Ammon's horn (tissue), 1 donor: Measurements from ENCODE around the gene OR10S1.
"Not testable (repeated sequence)": the region's sequence is repeated elsewhere in the genome, so short reads cannot be mapped to it uniquely, and the experiment has no call there.

Source experiments
- DNase-seq: peaks from one replicate; pipeline ENCODE4 v3.0.0-alpha.2; 2016; ENCODE audit warnings: low spot score

The OR10S1 gene, protein sequence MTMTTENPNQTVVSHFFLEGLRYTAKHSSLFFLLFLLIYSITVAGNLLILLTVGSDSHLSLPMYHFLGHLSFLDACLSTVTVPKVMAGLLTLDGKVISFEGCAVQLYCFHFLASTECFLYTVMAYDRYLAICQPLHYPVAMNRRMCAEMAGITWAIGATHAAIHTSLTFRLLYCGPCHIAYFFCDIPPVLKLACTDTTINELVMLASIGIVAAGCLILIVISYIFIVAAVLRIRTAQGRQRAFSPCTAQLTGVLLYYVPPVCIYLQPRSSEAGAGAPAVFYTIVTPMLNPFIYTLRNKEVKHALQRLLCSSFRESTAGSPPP

DNA sequence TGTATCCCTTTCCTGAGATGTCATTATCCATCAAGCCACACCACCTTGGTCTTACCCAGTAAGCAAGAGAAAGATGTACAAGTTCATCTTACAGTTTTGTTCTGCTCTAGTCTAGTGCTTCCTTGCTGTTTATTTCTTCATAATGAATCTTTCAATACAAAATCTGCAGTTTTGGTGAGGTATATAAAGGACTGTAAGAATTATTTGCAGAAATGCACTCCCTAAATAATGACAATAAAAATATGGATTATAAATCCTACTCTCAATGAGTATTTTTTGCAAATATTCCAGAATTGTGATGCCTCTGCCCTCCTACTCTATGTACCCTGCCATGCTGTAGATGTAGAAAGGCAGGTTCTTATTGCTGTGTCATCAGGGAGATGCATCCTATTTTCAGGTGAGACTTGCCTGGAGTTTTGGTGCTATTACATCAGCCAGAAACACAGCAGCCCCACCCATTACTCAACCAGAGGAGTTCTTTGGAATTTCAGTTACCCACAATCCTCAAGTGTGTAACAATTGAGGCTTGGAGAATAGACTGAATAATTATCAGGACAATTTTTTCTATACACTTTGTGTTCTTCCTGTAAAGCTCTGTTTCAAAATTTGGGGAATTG, at the start of gene OR10S1:
TSS of gene OR10S1 (minus strand) at position 51 of the 617 bp plus-strand sequence. CDS start 117 bp downstream, outside the sequence.
- no peak for DNase-seq

DNA sequence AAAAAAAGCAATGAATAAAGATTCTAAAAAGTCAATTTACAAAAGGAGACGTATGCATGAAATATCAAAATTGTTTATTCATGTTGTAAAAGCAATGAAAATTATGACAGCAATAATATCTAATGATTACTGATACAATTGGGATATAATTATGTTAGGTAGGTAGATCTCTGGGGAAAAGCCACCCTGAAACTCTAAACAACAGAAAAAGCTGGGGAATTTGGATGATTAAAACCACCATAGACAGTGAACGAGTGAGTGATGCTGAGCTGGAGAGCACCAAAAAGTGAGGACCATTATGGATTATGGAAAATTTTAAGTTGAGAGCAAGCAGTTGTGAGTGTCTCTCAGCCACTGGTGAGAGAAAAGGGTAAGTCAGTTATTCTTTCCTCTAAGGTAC, 48.9 kb upstream of the OR10S1 start, which contains the start of gene OR10G8:
TSS of gene OR10G8 (plus strand) at position 301 of the 400 bp plus-strand sequence. CDS start 2,825 bp downstream, outside the sequence.
- no peak for DNase-seq

DNA sequence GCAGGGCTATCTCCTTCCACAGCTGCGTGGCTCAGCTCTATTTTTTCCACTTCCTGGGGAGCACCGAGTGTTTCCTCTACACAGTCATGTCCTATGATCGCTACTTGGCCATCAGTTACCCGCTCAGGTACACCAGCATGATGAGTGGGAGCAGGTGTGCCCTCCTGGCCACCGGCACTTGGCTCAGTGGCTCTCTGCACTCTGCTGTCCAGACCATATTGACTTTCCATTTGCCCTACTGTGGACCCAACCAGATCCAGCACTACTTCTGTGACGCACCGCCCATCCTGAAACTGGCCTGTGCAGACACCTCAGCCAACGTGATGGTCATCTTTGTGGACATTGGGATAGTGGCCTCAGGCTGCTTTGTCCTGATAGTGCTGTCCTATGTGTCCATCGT, 38.3 kb upstream of the OR10S1 start:
- DNase-seq, result not testable (repeated sequence)

DNA sequence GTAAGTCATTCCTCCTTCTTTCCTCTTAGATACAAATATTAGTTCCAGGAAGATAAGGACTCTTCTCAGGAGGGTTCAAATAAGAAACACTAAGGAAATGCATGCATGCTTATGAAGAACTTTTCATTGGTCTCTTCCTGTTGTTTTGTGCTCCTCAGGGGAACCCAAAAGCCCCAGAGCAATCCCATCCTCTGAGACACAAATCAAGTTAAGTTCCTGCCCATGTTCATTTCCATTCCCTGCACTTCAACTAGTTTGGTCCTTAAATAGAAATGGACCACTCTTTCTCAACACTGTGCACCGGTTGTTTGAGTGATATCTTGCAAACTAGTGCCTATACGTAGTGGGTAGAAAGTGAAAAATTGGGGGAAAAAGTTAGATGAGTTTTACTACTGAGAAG, 35.1 kb upstream of the OR10S1 start, which contains the start of gene OR10G4:
TSS of gene OR10G4 (plus strand) at position 301 of the 400 bp plus-strand sequence. CDS start 2,578 bp downstream, outside the sequence.
- no peak for DNase-seq

DNA sequence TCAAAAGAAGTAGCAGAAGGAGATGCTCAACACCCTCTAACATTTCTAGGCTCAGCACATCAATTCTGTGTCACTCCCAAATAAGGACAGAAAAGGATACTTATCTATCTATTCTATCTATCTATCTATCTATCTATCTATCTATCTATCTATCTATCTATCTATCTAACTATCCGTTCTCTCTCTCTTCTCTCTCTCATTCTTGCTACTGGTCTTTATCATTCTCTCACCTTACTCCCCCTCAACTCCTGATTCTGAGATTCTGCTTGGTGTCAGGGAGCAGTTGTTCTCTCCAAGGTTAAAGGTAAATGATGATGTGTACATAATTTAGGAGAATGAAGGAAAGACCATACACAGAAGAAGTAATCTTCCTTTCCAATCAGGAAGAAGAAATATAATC, 17.5 kb upstream of the OR10S1 start, which contains the start of gene OR10G6:
TSS of gene OR10G6 (minus strand) at position 43 of the 400 bp plus-strand sequence. CDS start at position 43, 0 bp downstream.
- no peak for DNase-seq

DNA sequence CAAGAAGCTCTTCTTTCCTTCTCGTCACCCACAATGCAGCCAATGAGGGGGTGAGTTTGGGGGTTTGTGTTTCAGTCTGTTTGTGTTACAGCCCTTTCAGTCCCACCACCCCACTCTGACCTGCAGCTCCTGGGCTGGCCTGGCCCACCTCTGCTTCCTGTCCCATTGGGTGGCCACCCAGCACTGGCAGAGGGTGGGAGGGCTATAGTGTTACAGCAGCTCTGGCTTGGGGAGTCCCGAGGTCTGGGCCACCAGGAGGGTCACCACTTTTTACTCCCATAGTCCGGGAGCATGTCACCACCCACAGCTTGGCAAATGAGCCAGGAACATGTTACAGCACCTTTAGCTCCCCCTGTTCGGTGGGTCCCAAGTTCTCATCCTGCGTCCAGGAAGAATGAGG, 1.7 kb upstream of the OR10S1 start:
- DNase-seq, result no peak

DNA sequence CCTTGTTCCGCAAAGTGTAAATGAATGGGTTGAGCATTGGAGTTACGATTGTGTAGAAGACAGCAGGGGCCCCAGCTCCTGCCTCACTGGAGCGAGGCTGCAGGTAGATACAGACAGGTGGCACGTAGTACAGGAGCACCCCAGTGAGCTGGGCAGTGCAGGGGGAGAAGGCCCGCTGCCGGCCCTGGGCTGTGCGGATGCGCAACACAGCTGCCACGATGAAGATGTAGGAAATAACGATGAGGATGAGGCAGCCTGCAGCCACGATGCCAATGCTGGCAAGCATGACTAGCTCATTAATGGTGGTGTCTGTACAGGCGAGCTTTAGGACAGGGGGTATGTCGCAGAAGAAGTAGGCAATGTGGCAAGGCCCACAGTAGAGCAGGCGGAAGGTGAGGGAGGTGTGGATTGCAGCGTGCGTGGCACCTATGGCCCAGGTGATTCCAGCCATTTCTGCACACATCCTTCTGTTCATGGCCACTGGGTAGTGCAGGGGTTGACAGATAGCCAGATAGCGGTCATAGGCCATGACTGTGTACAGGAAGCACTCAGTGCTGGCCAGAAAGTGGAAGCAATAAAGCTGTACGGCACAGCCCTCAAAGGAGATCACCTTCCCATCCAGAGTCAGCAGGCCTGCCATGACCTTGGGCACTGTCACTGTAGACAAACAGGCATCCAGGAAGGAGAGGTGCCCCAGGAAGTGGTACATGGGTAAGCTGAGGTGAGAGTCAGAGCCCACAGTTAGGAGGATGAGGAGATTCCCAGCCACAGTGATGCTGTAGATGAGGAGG, 616 bp downstream of the OR10S1 start:
- DNase-seq, result no peak

DNA sequence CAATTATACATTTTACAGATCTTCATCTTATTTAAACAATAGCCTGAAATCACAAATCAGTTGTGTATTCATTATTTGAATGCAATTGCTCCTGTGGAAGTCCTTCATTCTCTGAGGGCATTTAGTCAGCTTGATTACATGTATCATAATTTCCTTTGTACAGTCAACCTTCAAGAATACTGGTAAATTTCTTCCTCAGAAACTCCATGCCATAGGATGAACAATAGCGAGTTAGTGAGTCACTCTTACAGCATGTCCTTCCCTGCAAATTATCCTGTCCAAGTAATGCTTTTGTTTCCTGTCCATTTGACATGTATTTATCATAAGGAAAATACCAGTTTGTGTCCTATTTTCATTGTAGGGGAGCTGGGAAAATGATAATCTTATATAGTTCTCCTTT, 3.8 kb downstream of the OR10S1 start:
- DNase-seq, result no peak

DNA sequence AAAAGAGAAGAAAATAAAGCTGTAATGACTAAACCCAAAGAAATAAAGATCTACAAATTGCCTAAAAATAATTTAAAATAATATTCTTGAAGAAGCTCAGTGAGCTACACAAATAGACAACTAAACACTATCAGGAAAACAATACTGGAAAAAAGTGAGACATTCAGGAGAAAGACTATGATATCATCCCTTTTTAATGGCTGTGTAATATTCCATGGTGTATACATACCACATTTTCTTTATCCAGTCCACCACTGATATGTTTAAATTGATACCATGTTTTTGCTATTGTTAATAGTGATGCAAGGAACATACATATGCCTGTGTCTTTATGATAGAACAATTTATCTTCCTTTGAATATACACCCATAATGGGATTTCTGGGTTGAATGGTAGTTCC, 20.8 kb downstream of the OR10S1 start:
- no peak for DNase-seq

DNA sequence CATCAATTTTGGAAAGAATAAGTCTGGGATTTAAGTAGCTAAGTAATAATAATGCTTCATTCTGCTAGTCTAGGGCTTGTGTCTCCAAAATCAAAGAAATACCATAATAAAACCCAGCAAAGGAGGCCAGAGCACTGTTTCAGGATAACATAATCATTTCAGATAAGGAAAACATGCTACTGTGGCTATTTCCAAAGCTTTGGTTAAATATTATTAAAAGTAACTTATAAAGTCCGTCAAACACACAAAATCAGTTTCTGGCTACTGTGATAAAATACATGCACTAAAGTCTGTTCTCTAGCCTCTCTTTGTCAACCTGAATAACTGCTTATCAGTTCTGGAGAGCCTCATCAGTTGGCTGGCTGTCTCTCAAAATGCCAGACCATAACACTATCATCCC, 32.4 kb downstream of the OR10S1 start:
- DNase-seq, result no peak

DNA sequence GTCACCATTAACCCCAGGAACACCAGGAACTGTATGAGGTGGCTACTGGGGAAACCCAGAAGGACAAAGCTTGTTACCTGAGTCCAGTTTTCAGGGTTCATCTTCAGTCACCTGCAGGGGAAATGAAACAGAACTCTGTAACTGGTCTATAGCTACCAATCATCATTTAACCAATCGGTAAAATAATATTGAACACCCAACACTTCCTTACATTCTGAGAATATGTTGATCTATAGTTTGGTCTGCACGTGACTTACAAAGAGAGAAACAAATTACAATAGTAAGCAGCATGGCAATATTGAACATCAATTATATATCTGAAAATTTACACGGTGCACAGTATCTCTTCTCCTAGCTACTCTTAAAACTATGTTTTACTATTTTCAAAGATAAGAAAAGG, 33.8 kb downstream of the OR10S1 start, which contains the start of gene OR6T1:
TSS of gene OR6T1 (minus strand) at position 101 of the 400 bp plus-strand sequence. CDS start at position 101, 0 bp downstream.
- no peak for DNase-seq

DNA sequence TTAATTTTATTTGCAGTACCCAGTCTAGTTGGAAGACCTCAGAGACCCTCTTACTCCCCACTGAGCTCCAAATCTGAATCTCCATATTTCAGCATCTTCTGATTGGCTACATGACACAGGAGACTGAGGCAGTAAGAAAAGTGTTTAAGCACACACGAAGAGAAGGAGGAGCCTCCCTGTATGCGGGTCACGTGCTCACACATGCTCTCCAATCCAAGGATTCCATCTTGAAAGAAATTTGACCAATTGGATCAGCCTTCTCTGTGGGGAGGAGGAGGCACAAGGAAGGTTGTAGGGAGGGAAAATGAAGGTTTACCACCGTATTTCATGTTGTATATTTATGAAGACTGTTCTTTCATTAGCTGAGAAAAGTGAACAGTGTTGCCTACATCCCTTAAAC, 35.2 kb downstream of the OR10S1 start:
- DNase-seq, result no peak

DNA sequence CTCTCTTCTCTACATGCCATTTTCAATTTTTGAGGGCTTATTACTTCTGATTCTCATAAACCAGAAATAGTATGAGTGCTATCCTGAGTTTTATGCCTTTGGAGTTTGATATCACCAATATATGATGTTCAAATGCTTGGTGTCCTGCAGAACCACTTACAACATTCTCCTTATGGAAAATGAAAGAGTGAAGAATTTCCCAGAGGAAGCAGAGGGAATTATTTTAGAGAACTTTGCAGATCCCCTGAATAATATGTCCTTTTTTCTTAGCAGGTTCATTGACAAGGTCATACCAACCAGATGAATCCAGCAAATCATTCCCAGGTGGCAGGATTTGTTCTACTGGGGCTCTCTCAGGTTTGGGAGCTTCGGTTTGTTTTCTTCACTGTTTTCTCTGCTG, 38.3 kb downstream of the OR10S1 start, which contains the start of gene OR4D5:
TSS of gene OR4D5 (plus strand) at position 301 of the 400 bp plus-strand sequence. CDS start at position 301, 0 bp downstream.
- no peak for DNase-seq
